CD4-positive, alpha-beta T cell treated with Interleukin-6 at 100 ng/mL for 8 hours (primary cell): ENCODE results near the gene OMP.

Experiments used
- DNase-seq: peaks from one replicate; pipeline ENCODE4 v3.0.0-alpha.2; 2020; ENCODE audit warnings: mixed read lengths, low spot score

Gene OMP

DNA sequence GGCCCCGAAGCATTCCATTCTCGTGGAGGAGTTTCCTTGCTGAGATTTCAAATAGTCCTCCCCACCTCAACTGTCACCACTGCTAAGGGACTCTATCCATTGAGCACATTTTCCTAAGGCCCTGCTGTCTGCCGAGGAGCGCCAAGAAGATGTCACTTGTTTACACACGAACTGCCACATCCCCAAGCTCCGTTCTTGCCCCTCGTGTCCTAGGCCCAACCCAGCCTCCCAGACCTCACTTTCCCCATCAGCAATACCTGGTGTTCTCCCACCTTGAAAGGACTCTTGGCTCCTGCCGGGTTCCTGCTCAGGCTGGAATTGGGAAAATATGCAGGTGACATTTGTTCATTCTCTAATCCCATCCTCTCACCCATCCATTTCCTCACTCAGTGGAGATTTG, 21.4 kb downstream of the OMP start:
- DNase-seq, result no peak

DNA sequence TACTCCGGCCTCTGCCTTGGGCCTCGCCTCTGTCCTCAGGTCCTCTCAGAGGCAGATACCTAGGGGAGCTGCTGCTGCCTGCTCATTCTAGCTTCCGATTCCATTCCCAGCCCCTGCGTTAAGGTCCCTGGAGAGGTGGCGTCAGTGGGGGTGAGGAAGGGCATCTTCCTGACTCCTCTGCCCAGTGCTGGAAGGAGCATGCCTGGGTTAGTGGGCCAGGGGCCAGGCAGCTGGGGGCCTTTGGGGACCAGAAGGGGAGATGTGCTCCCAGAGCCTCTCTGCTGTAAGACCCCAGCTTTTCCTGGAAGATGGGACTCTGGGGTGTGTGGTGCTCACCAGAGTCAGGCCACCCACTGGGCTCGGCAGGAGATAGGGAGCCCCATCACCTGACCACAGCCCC, 21.8 kb downstream of the OMP start:
- DNase-seq, result no peak

DNA sequence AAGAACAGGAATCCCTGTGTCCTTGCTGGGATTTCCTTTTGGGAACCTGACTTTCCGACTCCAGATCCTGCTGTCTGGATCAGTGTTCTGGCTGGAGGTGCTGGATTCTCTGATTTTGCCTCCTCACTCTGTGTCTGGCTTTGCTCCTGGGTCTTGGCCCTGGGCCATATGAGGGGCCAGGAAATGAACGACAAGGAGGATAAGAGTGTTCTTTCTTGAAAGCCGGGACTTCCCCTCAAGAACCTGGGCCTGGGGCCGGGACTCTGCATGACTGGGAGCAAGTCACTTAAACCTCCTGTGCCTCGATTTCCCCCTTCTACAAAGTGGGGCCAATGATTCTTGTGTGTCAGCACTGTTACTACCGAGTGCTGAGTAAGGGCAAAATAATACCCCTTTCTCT, 22.6 kb downstream of the OMP start:
- no peak for DNase-seq

DNA sequence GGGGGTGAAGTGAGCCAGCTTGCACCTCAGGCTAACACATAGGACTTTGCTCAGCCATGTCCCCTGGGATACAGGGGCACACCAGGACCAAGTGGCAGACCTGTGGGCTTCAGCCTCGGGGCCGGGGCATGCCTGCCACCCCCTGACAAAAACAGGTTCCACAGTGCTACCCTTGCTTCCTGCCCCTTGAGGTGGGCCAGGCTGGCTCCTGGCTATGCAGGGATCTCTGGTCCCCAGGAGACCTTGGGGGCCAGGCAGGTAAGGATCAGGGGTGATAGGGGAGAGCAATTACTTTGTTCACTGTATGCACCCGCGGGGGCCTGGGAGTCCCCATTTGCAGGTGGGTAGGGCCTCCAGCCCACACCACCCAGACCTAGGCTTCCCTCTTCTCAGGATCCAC, 23.1 kb downstream of the OMP start:
- no peak for DNase-seq

DNA sequence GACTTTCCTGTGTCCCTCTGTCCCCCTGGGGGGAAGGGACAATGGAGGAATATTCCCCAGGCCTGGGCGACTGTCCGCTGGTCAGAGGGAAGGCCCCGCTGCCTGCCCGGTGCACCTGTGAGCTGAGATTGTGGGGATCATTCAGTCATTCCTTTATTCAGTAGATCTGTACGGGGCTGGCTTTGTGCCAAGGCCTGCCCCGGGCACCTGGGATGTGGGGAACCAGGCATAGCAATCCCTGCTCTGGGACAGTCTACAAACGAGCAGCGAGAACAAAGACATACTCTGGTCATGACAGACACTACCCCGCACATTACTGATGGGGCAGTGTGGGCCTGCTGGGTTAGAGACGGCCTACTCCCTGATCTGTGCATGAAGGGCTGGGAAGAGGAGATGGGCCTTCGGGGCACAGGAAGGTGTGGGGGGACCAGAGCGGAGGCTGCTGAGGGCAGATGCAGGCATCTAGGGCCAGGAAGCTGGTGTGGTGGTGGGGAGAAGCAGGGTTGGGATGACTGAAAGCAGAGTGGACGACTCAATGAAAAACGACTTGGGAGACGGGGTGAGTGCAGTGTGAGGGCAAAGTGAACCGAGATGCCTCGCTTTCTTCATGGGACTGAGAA, 23.6 kb downstream of the OMP start:
- DNase-seq, result no peak

DNA sequence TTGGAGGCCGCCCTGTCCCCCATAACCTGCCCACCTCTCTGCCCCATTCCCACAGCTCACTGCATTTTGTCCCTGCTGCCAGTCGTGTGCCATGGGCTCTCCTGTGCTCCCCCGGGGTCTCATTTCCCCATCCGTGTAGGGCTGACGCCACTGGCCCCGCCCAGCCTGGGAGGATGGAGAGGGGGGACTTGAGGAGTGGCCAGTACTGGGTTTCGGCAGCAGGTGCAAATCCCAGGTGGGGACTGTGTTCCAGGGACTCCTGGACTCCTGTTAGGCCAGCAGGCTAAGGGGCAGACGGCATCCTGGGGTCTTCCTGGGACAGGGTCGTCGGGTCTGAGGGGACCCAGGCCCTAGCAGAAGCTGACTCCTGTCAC, 24.2 kb downstream of the OMP start:
- no peak for DNase-seq

- DNase-seq, result peak; percentile 37
Measured at GRCh38 chr11:77127235-77127911, 24.7 kb downstream of the OMP start.

GRCh38 chr11:77127920-77128691, 25.5 kb downstream of the OMP start, which contains the start of gene MYO7A:
TSS of gene MYO7A (plus strand) at chr11:77128246. CDS start at chr11:77130635, 2,389 bp downstream.
- no peak for DNase-seq

GRCh38 chr11:77129069-77129841, 26.6 kb downstream of the OMP start:
- DNase-seq, result no peak

GRCh38 chr11:77129842-77130756, 27.5 kb downstream of the OMP start:
- no peak for DNase-seq

GRCh38 chr11:77130763-77131513, 28.3 kb downstream of the OMP start:
- DNase-seq, result no peak

GRCh38 chr11:77131560-77131959, 28.9 kb downstream of the OMP start:
- DNase-seq, result no peak

DNA sequence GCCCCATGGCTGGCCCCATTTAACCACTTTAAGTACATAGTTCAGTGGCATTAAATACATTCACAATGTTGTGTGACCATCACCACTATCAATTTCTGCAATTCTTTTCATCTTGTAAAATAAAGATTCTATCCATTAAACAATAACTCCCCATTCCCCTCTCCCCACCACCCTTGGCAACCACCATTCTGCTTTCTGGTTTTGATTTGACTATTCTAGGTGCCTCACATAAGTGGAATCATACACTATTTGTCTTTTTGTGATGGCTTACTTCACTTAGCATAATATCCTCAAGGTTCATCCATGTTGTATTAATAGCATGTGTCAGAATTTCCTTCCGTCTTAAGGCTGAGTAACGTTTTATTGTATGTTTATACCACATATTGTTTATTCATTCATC, 32.4 kb downstream of the OMP start:
- DNase-seq, result no peak

GRCh38 chr11:77136074-77136473, 33.4 kb downstream of the OMP start:
- DNase-seq, result no peak

DNA sequence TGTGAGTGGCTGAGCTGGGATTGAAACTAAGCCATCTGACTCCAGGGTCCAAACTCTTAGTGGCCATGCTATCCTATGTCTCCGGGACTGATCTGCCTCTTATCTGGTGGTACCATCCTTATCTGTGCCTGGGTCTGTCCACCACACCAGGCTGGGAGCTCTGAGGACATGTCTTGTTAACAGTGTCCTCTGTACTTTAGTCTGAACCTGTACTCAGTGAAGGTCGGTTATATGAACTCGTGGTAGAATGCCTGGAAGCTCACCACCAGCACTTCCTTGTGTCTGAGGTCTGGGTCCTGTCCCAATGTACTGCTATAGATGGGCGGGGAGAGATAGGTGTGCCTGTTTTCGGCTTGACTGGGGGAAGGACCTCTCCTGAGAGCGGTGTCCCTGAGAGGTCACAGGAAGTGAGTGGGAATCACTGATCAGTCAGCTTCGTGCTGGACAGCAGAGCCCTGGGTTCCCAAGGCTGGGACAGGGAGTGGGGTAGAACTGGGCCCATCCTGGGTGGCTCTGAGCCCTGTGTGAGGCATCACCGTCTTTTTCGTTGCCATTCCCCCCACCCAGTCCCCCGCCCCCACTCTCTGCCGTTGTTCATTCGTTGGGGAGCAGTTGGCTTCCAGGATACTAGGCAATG, 34.3 kb downstream of the OMP start:
- DNase-seq, result no peak

- DNase-seq, result no peak
Measured at GRCh38 chr11:77137421-77137820, 34.8 kb downstream of the OMP start.

DNA sequence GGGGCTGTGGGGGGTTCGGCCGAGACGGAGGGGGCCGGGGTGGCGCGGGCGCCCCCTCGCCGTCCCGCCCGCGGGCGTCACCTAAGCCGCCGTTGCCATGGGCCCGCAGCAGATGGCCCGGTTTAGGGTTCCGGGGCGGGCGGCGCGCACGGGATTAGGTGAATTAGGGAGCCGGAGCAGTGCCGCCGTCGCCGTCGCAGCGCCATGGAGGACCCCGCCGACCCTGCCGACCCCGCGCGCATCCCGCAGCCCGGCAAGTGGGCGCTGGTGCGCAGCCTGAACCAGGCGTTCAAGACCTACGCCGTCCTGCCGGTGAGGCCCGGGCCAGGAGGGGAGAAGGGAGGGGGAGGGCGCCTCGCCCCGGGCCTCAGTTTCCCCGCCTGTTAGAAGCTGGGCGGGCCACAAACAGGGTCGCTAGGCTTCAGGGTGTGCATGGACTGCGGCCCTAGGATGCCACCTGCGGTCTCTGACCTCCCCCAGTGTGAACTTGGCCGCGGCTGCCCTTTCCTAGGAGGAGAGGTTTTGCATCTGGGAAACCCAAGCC, 35.5 kb downstream of the OMP start:
- no peak for DNase-seq

- DNase-seq, result no peak
Measured at GRCh38 chr11:77139201-77139600, 36.6 kb downstream of the OMP start.

DNA sequence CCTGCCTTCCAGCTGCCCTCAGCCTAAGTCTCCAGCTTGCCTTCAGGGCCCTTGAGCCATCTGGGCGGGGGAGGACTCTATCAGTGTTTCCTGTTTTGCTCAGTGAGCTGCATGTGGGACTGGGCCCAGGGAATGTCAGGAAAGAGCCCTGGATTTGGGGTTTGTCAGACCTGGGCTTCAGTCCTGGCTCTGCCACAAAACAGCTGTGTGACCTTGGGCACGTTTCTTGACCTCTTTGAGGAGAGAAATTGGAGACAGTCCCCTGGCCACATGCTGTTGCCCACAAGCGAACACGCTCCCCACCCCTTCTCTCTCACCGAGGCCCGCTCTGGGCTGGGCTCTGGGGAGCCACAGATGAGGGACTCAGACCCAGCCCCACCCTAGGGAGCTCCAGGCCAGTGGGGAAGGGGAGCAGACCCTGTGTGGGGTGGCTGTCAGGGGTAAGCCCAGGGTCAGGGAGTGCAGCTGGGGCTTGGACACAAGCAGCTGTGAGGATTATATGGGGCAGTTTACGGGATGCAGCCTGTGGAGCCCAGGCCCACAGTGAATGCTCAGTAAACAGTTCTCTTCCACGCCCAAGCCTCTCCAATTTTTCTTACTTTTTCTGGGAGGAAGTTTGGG, 37.7 kb downstream of the OMP start:
- no peak for DNase-seq
